WTC11 (cell line): ENCODE measurements around the gene SPEN. TPM values are rescaled to one million over a fixed set of nuclear protein-coding genes. Genes with fewer than 3 reads are reported as not detected.

Source experiments
- ATAC-seq: fragments of 200-7000 bp; cut with Tn5 transposase; 2 replicates; pipeline ENCODE4 v1.10.0; 2021; ENCODE audit warnings: mild to moderate bottlenecking, moderate library complexity
- CTCF ChIA-PET: fragments of 300-600 bp; sonication (Branson Sonifier 250); formaldehyde crosslinking; loops from one replicate; lab custom pipeline; 2021; ENCODE audit warnings: antibody characterized with exemption; lab: Charles Lee
- POLR2A ChIA-PET: fragments of 350-600 bp; sonication (Branson Sonifier 250); formaldehyde crosslinking; loops from one replicate; lab custom pipeline; 2021; ENCODE audit warnings: antibody characterized with exemption; lab: Charles Lee
- DNase-seq: peaks from one replicate; pipeline ENCODE4 v3.0.0; 2021; ENCODE audit warnings: low spot score
- H3K27ac Mint-ChIP-seq: 2 replicates; pipeline ENCODE4 v1.8.0; 2021; ENCODE audit warnings: mixed read lengths
- H3K27me3 Mint-ChIP-seq: 2 replicates; pipeline ENCODE4 v1.8.0; 2021; ENCODE audit warnings: low read depth, mild to moderate bottlenecking, moderate library complexity, mixed read lengths
- H3K36me3 Mint-ChIP-seq: 2 replicates; pipeline ENCODE4 v1.8.0; 2021; ENCODE audit warnings: mixed read lengths
- H3K4me1 Mint-ChIP-seq: 2 replicates; pipeline ENCODE4 v1.8.0; 2022; ENCODE audit warnings: mixed read lengths
- H3K4me3 Mint-ChIP-seq: 2 replicates; pipeline ENCODE4 v1.8.0; 2021; ENCODE audit warnings: mild to moderate bottlenecking, moderate library complexity, mixed read lengths
- H3K9me3 Mint-ChIP-seq: 2 replicates; pipeline ENCODE4 v1.8.0; 2021; ENCODE audit warnings: mixed read lengths
- ATF1 ChIP-seq: sonication (generic); formaldehyde crosslinking; IDR thresholded peaks from 2 replicates; pipeline ENCODE4 v1.8.1; 2023; ENCODE audit warnings: mild to moderate bottlenecking, moderate library complexity, missing genetic modification reagents
- CBFB ChIP-seq: sonication (generic); formaldehyde crosslinking; IDR thresholded peaks from 2 replicates; pipeline ENCODE4 v1.8.1; 2022; ENCODE audit warnings: mild to moderate bottlenecking, low read depth, missing genetic modification reagents
- CDX4 ChIP-seq: fragments of 250-450 bp; sonication (Bioruptor Pico); IDR thresholded peaks from 2 replicates; pipeline ENCODE4 v1.9.0; 2021; ENCODE audit warnings: moderate library complexity, mild to moderate bottlenecking, inconsistent platforms, borderline replicate concordance
- CREB1 ChIP-seq: sonication (generic); formaldehyde crosslinking; IDR thresholded peaks from 2 replicates; pipeline ENCODE4 v1.8.0; 2023; ENCODE audit warnings: mild to moderate bottlenecking, missing genetic modification reagents
- E2F5 ChIP-seq: sonication (generic); formaldehyde crosslinking; IDR thresholded peaks from 2 replicates; pipeline ENCODE4 v1.8.1; 2022; ENCODE audit warnings: mild to moderate bottlenecking, moderate library complexity, missing genetic modification reagents
- GTF2I ChIP-seq: fragments of 250-450 bp; sonication (Bioruptor Pico); conservative IDR thresholded peaks from 2 replicates; pipeline ENCODE4 v1.4.0; 2021; ENCODE audit warnings: mild to moderate bottlenecking
- IRF1 ChIP-seq: sonication (generic); formaldehyde crosslinking; IDR thresholded peaks from 2 replicates; pipeline ENCODE4 v1.8.0; 2023; ENCODE audit warnings: missing genetic modification reagents
- JAZF1 ChIP-seq: fragments of 250-450 bp; sonication (Bioruptor Pico); IDR thresholded peaks from 2 replicates; pipeline ENCODE4 v1.9.0; 2021; ENCODE audit warnings: moderate library complexity, mild to moderate bottlenecking, inconsistent platforms
- MAX ChIP-seq: sonication (generic); formaldehyde crosslinking; IDR thresholded peaks from 2 replicates; pipeline ENCODE4 v1.8.0; 2022; ENCODE audit warnings: mild to moderate bottlenecking, missing genetic modification reagents
- MYBL2 ChIP-seq: sonication (generic); formaldehyde crosslinking; IDR thresholded peaks from 2 replicates; pipeline ENCODE4 v1.8.1; 2023; ENCODE audit warnings: mild to moderate bottlenecking, moderate library complexity, missing genetic modification reagents
- NFATC4 ChIP-seq: fragments of 250-450 bp; sonication (Bioruptor Pico); IDR thresholded peaks from 2 replicates; pipeline ENCODE4 v1.9.0; 2021; ENCODE audit warnings: mild to moderate bottlenecking
- NFYB ChIP-seq: sonication (generic); formaldehyde crosslinking; conservative IDR thresholded peaks from 2 replicates; pipeline ENCODE4 v1.8.0; 2022; ENCODE audit warnings: low read depth, missing genetic modification reagents
- SP1 ChIP-seq: sonication (generic); formaldehyde crosslinking; conservative IDR thresholded peaks from 2 replicates; pipeline ENCODE4 v1.8.1; 2022; ENCODE audit warnings: missing genetic modification reagents
- TEAD4 ChIP-seq: sonication (generic); formaldehyde crosslinking; IDR thresholded peaks from 2 replicates; pipeline ENCODE4 v1.8.0; 2022; ENCODE audit warnings: mild to moderate bottlenecking, missing genetic modification reagents
- ZNF138 ChIP-seq: sonication (generic); formaldehyde crosslinking; conservative IDR thresholded peaks from 2 replicates; pipeline ENCODE4 v1.8.1; 2022; ENCODE audit warnings: mild to moderate bottlenecking, moderate library complexity, missing genetic modification reagents
- ZNF416 ChIP-seq: fragments of 250-450 bp; sonication (Bioruptor Pico); IDR thresholded peaks from 2 replicates; pipeline ENCODE4 v1.9.0; 2021; ENCODE audit warnings: mild to moderate bottlenecking, inconsistent platforms
- ZNF423 ChIP-seq: fragments of 250-450 bp; sonication (Bioruptor Pico); IDR thresholded peaks from 2 replicates; pipeline ENCODE4 v2.1.2; 2022; ENCODE audit warnings: mild to moderate bottlenecking, moderate library complexity
- ZNF425 ChIP-seq: fragments of 250-450 bp; sonication (Bioruptor Pico); conservative IDR thresholded peaks from 2 replicates; pipeline ENCODE4 v1.9.0; 2021; ENCODE audit warnings: mild to moderate bottlenecking
- total RNA-seq: library from RNA; stranded (reverse); gene quantifications from 3 replicates; pipeline ENCODE4 v1.2.3, GENCODE V29; 2021
- TF ChIP-seq, protein P1 (sequence below): fragments of 250-450 bp; sonication (Bioruptor Pico); IDR thresholded peaks from 2 replicates; pipeline ENCODE4 v2.1.2; 2022; ENCODE audit warnings: mild to moderate bottlenecking, moderate library complexity

The SPEN gene
- total RNA-seq, 1 experiment from 2014 or later, result 48.8 TPM

DNA sequence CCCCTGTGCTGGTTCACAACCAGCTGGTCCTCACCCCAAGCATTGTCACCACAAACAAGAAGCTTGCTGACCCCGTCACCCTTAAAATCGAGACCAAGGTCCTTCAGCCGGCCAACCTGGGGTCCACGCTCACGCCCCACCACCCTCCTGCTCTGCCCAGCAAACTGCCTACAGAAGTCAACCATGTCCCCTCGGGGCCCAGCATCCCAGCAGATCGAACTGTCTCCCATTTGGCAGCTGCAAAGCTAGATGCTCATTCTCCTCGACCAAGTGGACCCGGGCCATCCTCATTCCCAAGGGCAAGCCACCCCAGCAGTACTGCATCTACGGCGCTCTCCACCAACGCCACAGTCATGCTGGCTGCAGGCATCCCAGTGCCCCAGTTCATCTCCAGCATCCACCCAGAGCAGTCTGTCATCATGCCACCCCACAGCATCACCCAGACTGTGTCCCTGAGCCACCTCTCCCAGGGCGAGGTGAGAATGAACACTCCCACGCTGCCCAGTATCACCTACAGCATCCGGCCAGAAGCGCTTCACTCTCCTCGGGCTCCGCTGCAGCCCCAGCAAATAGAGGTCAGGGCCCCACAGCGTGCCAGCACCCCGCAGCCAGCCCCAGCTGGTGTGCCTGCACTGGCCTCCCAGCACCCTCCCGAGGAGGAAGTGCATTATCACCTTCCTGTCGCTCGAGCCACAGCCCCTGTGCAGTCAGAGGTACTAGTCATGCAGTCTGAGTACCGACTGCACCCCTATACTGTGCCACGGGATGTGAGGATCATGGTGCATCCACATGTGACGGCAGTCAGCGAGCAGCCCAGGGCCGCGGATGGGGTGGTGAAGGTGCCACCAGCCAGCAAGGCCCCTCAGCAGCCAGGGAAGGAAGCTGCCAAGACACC is 87.8 kb downstream of the SPEN start (continued):
- TF ChIP-seq, protein P1, sequence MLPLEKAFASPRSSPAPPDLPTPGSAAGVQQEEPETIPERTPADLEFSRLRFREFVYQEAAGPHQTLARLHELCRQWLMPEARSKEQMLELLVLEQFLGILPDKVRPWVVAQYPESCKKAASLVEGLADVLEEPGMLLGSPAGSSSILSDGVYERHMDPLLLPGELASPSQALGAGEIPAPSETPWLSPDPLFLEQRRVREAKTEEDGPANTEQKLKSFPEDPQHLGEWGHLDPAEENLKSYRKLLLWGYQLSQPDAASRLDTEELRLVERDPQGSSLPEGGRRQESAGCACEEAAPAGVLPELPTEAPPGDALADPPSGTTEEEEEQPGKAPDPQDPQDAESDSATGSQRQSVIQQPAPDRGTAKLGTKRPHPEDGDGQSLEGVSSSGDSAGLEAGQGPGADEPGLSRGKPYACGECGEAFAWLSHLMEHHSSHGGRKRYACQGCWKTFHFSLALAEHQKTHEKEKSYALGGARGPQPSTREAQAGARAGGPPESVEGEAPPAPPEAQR, result no peak
- TF ChIP-seq SP1 (CRISPR knock-in tag) (no peak), E2F5 (CRISPR knock-in tag) (no peak), CBFB (CRISPR knock-in tag) (no peak), MYBL2 (CRISPR knock-in tag) (no peak), GTF2I (CRISPR knock-in tag) (no peak)

DNA sequence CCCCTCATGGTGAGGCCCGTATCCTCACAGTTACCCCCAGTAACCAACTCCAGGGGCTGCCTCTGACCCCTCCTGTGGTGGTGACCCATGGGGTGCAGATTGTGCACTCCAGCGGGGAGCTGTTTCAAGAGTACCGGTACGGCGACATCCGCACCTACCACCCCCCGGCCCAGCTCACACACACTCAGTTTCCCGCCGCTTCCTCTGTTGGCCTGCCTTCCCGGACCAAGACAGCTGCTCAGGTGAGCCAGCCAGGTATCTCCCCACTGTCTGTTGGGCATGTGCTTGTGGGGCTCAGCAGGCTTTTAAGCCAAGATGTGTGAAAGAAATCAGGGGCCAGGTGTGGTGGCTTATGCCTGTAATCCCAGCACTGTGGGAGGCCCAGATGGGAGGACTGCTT is 88.5 kb downstream of the SPEN start:
- Mint-ChIP-seq H3K27ac (no peak overlapping the region), H3K9me3 (no peaks in the 10 kb centered on the region), H3K4me1 (peaks cover 6% of the 10 kb centered on the region), H3K4me3 (no peak overlapping the region), H3K27me3 (no peaks in the 10 kb centered on the region), H3K36me3 (peaks cover 71% of the 10 kb centered on the region)
- ChIA-PET POLR2A (no interaction called here), CTCF (interaction anchor here (2.4 kb wide), 2 partner anchors 121 to 144 kb away, joined by 32 to 37 read pairs; no protein-coding TSS in a partner anchor)
- TF ChIP-seq CREB1 (CRISPR knock-in tag) (no peak), CDX4 (no peak), ZNF138 (CRISPR knock-in tag) (no peak), NFYB (CRISPR knock-in tag) (no peak), IRF1 (CRISPR knock-in tag) (no peak), ZNF425 (no peak), CBFB (CRISPR knock-in tag) (no peak), MAX (CRISPR knock-in tag) (no peak), ATF1 (CRISPR knock-in tag) (no peak), ZNF423 (CRISPR knock-in tag) (no peak)
- DNase-seq (no peak), ATAC-seq (no peak)

DNA sequence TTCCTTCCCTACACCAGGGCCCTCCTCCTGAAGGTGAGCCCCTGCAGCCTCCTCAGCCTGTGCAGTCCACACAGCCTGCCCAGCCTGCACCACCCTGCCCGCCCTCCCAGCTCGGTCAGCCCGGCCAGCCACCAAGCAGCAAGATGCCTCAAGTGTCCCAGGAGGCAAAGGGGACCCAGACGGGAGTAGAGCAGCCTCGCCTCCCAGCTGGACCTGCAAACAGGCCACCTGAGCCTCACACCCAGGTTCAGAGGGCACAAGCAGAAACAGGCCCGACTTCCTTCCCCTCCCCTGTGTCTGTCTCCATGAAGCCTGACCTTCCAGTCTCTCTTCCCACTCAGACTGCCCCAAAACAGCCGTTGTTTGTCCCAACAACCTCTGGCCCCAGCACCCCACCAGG is 89.6 kb downstream of the SPEN start:
- Mint-ChIP-seq H3K9me3 (no peaks in the 10 kb centered on the region), H3K27ac (peak overlapping the region; percentile 81), H3K4me3 (no peak overlapping the region), H3K27me3 (no peaks in the 10 kb centered on the region), H3K36me3 (peaks cover 62% of the 10 kb centered on the region), H3K4me1 (peaks cover 6% of the 10 kb centered on the region)
- ATAC-seq, result no peak
- TF ChIP-seq ZNF416 (CRISPR knock-in tag), result no peak
- TF ChIP-seq NFATC4 (CRISPR knock-in tag), result no peak
- no peak for TF ChIP-seq JAZF1 (CRISPR knock-in tag)
- TF ChIP-seq GTF2I (CRISPR knock-in tag), result no peak
- TF ChIP-seq TEAD4 (CRISPR knock-in tag), result no peak
- no peak for TF ChIP-seq SP1 (CRISPR knock-in tag)
- no peak for DNase-seq
- CTCF ChIA-PET, result interaction anchor here (0.6 to 2.4 kb wide), 22 partner anchors 12 to 197 kb away, joined by 3 to 37 read pairs (median 4); partner anchors contain the start of genes FAM131C and SPEN
- POLR2A ChIA-PET, result interaction anchor here (1.0 to 1.4 kb wide), 2 partner anchors 12 to 90 kb away, joined by 3 read pairs; partner anchors contain the start of gene SPEN
